ENCODE results near the gene DLX4.

DNA sequence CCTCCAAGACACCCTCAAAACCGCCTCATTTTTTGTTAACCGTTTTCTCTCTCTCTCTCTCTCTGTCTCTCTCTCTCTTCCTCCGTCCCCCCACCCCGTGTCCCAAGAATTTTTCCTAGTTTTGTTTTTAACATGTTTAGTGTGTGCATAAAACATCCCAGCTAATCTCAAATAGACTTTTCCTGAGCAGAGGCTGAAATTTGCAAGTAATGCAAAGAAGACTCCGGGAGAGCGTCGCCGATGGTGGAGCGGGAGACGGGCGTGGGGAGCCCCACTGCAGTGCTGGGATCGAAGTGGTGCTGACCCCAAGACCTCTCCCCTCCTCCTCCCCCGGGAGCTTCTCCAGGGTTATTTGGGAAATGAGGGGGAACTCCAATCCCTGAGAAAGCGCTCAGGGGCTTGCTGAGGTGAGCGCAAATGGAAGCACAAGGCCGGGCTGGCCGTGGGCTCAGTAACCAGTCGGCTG lies 4.7 kb upstream of the DLX4 start:
- TF ChIP-seq POLR2A (IDR thresholded peaks at IDR 0.05; ENCODE audit: low read depth, low read length): no peak
- TF ChIP-seq TAF1 (IDR thresholded peaks at IDR 0.05; ENCODE audit: borderline replicate concordance, low read depth, low read length): no peak
